SK-N-SH (cell line): ENCODE data around the gene CALHM1.

ENCODE experiments used
- MXI1 ChIP-seq: IDR thresholded peaks from 2 replicates; pipeline ENCODE4 v1.6.1; 2012; ENCODE audit warnings: mild to moderate bottlenecking, low read depth, low read length, improper control_type of control experiment
- TAF1 ChIP-seq: IDR thresholded peaks from 2 replicates; pipeline ENCODE4 v1.6.1; 2012; ENCODE audit warnings: low read depth, mild to moderate bottlenecking, low read length, moderate library complexity, borderline replicate concordance

GRCh38 chr10:103455235-103455634 lies 3.5 kb downstream of the CALHM1 start:
- TF ChIP-seq MXI1 = no peak
- TF ChIP-seq TAF1 = no peak
